ENCODE results near the gene BRF1. TPM values are rescaled to one million over a fixed set of nuclear protein-coding genes. Genes with fewer than 3 reads are reported as not detected.

BRF1 gene
- total RNA-seq, 1 donor from 2014 or later, result 51.1 TPM

- peak overlapping the region; percentile 50 for H3K27ac Mint-ChIP-seq (ENCODE audit: unreplicated experiment)
- H3K36me3 Mint-ChIP-seq (ENCODE audit: low read depth), result no peaks in the 10 kb centered on the region
- H3K4me3 Mint-ChIP-seq, result no peak overlapping the region
- peaks cover 4% of the 10 kb centered on the region for H3K4me1 Mint-ChIP-seq
- no peaks in the 10 kb centered on the region for H3K9me3 Mint-ChIP-seq
- no peaks in the 10 kb centered on the region for H3K27me3 Mint-ChIP-seq (ENCODE audit: low read depth)
- TF ChIP-seq, protein P1, sequence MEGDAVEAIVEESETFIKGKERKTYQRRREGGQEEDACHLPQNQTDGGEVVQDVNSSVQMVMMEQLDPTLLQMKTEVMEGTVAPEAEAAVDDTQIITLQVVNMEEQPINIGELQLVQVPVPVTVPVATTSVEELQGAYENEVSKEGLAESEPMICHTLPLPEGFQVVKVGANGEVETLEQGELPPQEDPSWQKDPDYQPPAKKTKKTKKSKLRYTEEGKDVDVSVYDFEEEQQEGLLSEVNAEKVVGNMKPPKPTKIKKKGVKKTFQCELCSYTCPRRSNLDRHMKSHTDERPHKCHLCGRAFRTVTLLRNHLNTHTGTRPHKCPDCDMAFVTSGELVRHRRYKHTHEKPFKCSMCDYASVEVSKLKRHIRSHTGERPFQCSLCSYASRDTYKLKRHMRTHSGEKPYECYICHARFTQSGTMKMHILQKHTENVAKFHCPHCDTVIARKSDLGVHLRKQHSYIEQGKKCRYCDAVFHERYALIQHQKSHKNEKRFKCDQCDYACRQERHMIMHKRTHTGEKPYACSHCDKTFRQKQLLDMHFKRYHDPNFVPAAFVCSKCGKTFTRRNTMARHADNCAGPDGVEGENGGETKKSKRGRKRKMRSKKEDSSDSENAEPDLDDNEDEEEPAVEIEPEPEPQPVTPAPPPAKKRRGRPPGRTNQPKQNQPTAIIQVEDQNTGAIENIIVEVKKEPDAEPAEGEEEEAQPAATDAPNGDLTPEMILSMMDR (conservative IDR thresholded peaks at IDR 0.05), result no peak
- DNase-seq (ENCODE audit: low read depth, low spot score), result no peak
Measured at GRCh38 chr14:105274637-105275036, 26.2 kb downstream of the BRF1 start.

DNA sequence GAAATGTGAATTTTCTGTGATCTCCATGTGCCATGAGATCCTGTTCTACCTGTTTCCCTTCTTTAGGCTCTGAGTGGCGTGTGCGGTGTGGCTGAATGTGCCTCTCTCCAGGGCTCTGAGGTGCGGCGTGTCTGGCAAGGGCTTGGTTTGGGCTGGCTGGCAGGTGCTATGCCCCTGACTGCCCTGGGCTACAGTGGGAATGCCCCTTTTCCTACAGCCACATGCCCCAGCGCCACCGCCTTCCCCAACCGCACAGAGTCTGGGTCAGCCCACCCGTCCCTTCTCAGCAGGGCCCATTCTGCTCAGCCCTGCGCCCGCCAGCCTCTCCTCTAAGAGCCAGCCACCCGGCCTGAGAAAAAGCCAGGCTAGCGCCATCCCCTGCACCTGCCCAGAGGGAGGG, 27.7 kb downstream of the BRF1 start:
- Mint-ChIP-seq H3K4me3 (no peak overlapping the region), H3K9me3 (no peaks in the 10 kb centered on the region), H3K27me3 (ENCODE audit: low read depth) (no peaks in the 10 kb centered on the region), H3K36me3 (ENCODE audit: low read depth) (no peaks in the 10 kb centered on the region), H3K27ac (ENCODE audit: unreplicated experiment) (no peak overlapping the region), H3K4me1 (peaks cover 4% of the 10 kb centered on the region)
- TF ChIP-seq, protein P1 (conservative IDR thresholded peaks at IDR 0.05), result no peak
- no peak for DNase-seq (ENCODE audit: low read depth, low spot score)

DNA sequence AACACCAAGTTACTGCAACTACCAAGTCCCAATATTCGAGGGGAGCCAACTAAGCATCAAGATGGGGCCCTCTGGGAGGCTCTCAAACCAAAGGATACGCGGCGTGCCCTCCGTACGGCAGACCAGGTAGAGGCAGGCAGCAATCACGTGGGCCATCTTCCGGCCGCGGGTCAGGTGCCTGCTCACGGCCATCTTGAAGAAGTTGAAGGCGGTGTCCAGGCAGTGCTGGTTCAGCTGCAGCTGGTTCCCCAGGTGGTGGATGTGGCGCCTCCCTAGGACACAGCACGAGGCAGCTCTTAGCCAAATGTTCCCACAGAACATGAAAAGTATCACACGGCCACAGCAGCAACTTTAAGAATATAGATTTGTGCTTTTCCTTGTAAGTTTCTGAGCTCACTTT, 28.2 kb downstream of the BRF1 start:
- Mint-ChIP-seq H3K36me3 (ENCODE audit: low read depth) (no peaks in the 10 kb centered on the region), H3K4me1 (peaks cover 4% of the 10 kb centered on the region), H3K9me3 (no peaks in the 10 kb centered on the region), H3K27me3 (ENCODE audit: low read depth) (no peaks in the 10 kb centered on the region), H3K27ac (ENCODE audit: unreplicated experiment) (no peak overlapping the region), H3K4me3 (no peak overlapping the region)
- DNase-seq (ENCODE audit: low read depth, low spot score), result no peak
- TF ChIP-seq, protein P1 (conservative IDR thresholded peaks at IDR 0.05), result no peak

DNA sequence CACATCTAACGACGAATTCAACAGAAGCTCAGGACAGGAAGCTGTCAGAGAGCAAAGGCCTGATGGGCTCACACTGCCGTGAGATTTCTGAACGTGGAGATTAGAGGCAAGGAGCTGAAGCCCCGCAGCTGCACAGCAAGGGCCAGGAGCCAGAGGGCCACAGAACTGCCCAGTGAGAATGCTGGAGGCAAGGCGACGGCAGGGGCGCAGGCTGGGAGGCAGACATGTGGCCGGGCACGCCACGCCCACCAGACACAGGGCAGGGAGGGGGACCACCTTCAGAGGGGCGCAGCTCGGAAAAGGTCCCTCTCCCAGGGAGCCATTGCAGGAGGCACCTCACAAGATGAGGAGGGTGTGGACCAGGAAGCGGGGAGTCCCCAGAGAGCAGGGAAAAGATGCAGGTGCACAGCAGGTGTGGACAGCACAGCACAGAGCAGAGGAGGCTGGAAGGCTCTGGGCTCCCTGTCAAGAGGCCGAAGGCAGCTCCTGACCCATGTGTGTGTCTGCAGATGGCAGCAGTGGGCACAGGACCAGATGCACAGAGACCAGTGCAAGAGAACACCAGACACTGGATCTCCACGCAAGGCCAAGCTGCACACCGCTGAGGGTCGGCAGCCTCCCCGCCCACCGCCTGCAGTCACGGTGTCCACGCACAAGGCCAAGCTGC, 29.4 kb downstream of the BRF1 start:
- no peak for DNase-seq (ENCODE audit: low read depth, low spot score)
- peaks cover 4% of the 10 kb centered on the region for H3K4me1 Mint-ChIP-seq
- no peak overlapping the region for H3K4me3 Mint-ChIP-seq
- no peaks in the 10 kb centered on the region for H3K9me3 Mint-ChIP-seq
- no peaks in the 10 kb centered on the region for H3K27me3 Mint-ChIP-seq (ENCODE audit: low read depth)
- H3K36me3 Mint-ChIP-seq (ENCODE audit: low read depth), result no peaks in the 10 kb centered on the region
- TF ChIP-seq, protein P1 (conservative IDR thresholded peaks at IDR 0.05), result no peak
- H3K27ac Mint-ChIP-seq (ENCODE audit: unreplicated experiment), result no peak overlapping the region

DNA sequence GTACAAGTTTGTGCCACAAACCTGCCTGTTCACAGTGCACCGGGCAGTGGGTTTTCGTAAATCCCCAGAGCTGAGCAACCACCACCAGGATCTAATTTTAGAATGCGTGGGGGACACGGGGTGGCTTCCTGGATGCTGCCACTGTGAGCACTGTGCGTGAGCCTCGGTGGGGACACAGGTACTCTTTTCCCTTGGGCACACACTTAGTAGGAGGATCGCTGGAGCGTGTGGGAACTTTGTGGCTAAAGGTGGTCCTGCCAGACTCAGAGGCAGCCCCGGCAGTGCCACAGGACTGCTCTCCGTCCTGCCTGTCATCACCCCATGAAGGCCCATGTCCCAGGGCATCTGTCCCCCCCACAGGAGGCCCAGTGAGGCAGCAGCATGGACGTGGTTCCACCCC, 31.4 kb downstream of the BRF1 start:
- TF ChIP-seq, protein P1 (conservative IDR thresholded peaks at IDR 0.05), result no peak
- no peaks in the 10 kb centered on the region for H3K36me3 Mint-ChIP-seq (ENCODE audit: low read depth)
- no peak overlapping the region for H3K4me3 Mint-ChIP-seq
- peaks cover 4% of the 10 kb centered on the region for H3K4me1 Mint-ChIP-seq
- H3K27me3 Mint-ChIP-seq (ENCODE audit: low read depth), result no peaks in the 10 kb centered on the region
- no peaks in the 10 kb centered on the region for H3K9me3 Mint-ChIP-seq
- H3K27ac Mint-ChIP-seq (ENCODE audit: unreplicated experiment), result no peak overlapping the region
- no peak for DNase-seq (ENCODE audit: low read depth, low spot score)
